GM08714 (cell line): ENCODE measurements around the gene PPP1R3G.

ENCODE experiments used
- H3K4me3 ChIP-seq: fragments of 200-500 bp; sonication (Bioruptor generic); 2 replicates; pipeline ENCODE4 v1.5.1; 2014; ENCODE audit warnings: mild to moderate bottlenecking, low read length, inconsistent platforms
- ZNF274 ChIP-seq: IDR thresholded peaks from 2 replicates; pipeline ENCODE4 v1.6.1; 2012; ENCODE audit warnings: mild to moderate bottlenecking, low read depth, low read length

The PPP1R3G gene

DNA sequence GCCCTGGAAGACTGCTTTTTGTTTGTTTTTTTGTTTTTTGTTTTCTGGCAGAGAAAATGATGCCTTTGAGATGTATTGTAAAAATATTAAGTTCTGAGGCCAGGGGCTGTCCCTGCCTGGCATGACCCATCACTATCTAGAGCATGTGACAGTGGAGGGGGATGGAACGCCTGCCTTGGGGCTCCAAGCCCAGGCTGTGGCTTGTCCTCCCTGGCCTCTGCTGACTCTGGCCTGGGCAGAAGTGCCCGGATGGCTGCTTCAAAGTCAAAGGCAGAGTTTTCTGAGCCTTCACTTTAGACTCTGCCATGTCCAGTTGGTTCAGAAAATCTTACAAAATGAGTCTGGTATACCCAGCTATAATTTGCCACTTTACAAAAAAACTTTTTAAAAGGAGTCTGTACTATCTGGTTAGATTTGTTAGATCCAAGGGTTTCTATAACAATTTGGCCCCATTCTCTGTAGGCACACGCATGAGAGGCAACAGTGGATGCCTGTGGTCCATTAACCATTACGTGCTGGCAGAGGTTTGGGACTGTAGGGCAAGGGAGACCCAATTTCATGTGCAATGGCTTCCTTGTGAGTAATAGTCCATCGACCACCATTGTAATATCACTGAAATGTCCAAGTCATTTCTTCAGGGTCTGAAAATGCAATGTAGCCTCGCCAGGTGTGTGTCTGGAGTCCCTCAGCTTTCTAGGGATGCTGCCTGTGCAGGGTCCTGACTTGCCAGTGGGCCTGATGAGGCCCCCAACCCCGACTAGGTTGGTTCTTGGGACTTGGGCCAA is 8.3 kb downstream of the PPP1R3G start:
- TF ChIP-seq ZNF274 = no peak
- H3K4me3 ChIP-seq = no peak overlapping the region

DNA sequence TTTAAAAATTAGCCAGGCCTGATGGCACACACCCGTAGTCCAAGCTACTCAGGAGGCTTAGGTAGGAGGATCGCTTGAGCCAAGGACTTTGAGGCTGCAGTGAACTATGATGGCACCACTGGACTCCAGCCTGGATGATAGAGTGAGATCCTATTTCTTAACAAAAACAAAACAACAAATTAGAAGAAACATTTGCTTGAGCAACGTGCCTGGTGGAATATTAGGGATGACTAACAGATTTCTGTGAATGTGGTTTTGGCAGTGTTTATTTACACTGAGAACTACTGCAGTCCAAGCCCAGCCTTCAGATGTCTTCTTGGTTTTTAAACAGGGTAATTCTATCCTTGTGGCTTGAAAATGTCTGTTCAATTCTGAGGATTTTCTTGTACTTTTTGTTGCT is 9.2 kb downstream of the PPP1R3G start:
- no peak for TF ChIP-seq ZNF274
- H3K4me3 ChIP-seq = no peak overlapping the region

- no peak for TF ChIP-seq ZNF274
- no peak overlapping the region for H3K4me3 ChIP-seq
Observed at GRCh38 chr6:5095236-5095635, 10.1 kb downstream of the PPP1R3G start.

DNA sequence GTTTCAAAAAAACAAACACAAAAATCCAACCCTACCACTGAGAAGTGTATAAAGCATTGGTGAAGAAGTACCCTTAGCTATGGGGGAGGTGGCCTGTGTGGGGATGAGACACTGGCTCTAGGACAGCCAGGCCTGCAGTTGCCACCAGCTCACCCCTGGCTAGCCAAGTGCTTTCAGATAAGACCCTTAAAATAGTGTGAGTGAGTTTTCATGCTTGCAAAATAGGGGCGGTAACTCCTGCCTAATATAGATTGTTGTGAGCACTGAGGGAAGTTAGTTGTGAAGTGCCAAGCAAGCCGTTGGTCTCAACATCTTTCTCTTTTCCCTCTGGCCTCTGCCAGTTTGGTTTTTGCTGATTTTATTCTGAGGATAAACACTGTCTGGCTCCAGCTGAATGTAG is 11.3 kb downstream of the PPP1R3G start:
- H3K4me3 ChIP-seq = no peak overlapping the region
- TF ChIP-seq ZNF274 = no peak

DNA sequence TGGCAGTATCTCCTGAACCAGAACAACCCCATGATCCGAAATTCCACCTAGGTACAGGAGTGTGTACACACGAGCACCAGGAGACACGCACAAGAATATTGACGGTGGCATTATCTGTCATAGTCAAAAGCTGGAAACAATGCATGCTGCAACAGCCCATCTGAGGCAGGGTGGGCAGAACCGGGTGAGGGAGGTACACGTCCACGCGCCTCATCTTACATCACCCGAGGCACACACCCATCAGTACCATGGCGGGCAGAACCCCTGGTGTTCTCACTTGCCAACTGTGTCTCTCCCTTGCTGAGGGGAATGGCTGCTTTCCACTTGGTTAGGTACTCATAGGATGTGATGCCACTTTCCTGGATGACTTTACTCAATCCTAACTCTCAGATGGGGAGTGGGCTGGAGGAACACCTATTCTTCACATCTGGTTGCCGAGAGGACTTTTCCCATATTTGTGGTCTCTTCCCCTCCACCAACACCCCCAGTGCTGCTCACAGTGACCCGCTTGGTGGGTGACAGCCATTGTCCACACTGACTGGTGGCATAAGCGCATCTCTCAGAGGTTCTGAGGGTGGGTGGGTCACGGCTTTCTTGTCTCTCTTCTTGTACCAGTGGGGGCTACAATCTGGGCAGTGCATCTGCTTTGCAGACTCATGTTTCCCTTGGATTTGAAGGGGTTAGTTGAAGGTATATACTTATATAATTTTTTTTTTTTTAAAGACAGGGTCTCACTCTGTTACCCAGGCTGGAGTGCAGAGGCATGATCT is 13.5 kb downstream of the PPP1R3G start:
- no peak overlapping the region for H3K4me3 ChIP-seq
- no peak for TF ChIP-seq ZNF274

DNA sequence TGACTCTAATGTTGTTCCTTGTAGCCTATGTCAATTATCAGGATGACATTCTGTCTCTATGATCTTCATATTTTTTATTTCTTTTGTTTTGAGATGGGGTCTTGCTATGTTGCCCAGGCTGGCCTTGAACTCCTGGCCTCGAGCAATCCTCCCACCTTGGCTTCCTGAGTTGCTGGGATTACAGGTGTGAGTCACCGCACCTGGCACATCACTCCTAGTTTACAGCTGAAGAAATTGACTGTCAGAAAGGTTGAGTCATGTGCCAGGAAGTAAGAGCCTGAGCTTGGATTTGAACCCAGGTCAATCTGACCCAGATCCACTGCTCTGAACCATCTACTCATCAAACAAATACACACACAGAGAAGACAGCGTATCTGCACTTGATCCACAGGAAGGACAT is 14.4 kb downstream of the PPP1R3G start:
- no peak overlapping the region for H3K4me3 ChIP-seq
- no peak for TF ChIP-seq ZNF274

GRCh38 chr6:5100806-5101205 is 15.7 kb downstream of the PPP1R3G start:
- TF ChIP-seq ZNF274 = no peak
- H3K4me3 ChIP-seq = no peak overlapping the region

GRCh38 chr6:5102267-5102970 is 17.3 kb downstream of the PPP1R3G start:
- TF ChIP-seq ZNF274 = no peak
- no peak overlapping the region for H3K4me3 ChIP-seq

GRCh38 chr6:5103250-5103649 is 18.1 kb downstream of the PPP1R3G start:
- no peak overlapping the region for H3K4me3 ChIP-seq
- no peak for TF ChIP-seq ZNF274

- no peak for TF ChIP-seq ZNF274
Observed at GRCh38 chr6:5104667-5105066, 19.5 kb downstream of the PPP1R3G start.

GRCh38 chr6:5105146-5105545 is 20.0 kb downstream of the PPP1R3G start:
- no peak for TF ChIP-seq ZNF274
- no peak overlapping the region for H3K4me3 ChIP-seq

More at GRCh38 chr6:5104667-5105066, 19.5 kb downstream of the PPP1R3G start:
- H3K4me3 ChIP-seq = no peak overlapping the region

GRCh38 chr6:5107341-5107740 is 22.2 kb downstream of the PPP1R3G start:
- H3K4me3 ChIP-seq = no peak overlapping the region
- no peak for TF ChIP-seq ZNF274

- TF ChIP-seq ZNF274 = no peak
- H3K4me3 ChIP-seq = no peak overlapping the region
Observed at GRCh38 chr6:5108068-5108467, 22.9 kb downstream of the PPP1R3G start.

GRCh38 chr6:5108536-5109150 is 23.5 kb downstream of the PPP1R3G start:
- TF ChIP-seq ZNF274 = no peak
- H3K4me3 ChIP-seq = no peak overlapping the region
